Naive thymus-derived CD4-positive, alpha-beta T cell (primary cell): Measurements from ENCODE around the gene CYB5R4. TPM values are rescaled to one million over a fixed set of nuclear protein-coding genes. Genes with fewer than 3 reads are reported as not detected.

Experiments
- ATAC-seq: fragments of 150-1000 bp; cut with Tn5 transposase; 2 replicates; pipeline ENCODE4 v1.10.0; 2021; ENCODE audit warnings: mild to moderate bottlenecking, moderate library complexity
- CTCF ChIA-PET: fragments of 350-600 bp; sonication (Branson Sonifier 250); formaldehyde crosslinking; loops from one replicate; lab custom pipeline; 2021; ENCODE audit warnings: antibody characterized with exemption; lab: Charles Lee
- POLR2A ChIA-PET: fragments of 350-600 bp; sonication (Branson Sonifier 250); formaldehyde crosslinking; loops from one replicate; lab custom pipeline; 2021; ENCODE audit warnings: antibody characterized with exemption, inconsistent platforms; lab: Charles Lee
- DNase-seq, 9 donors: peaks; one replicate each; pipeline versions ENCODE4 v3.0.0 to v3.0.0-alpha.2; 2020 to 2022; ENCODE audit warnings: mixed read lengths in 1 of 9
- H3K27ac ChIP-seq: one replicate; pipeline ENCODE4 v1.7.0; 2013; ENCODE audit warnings: mild to moderate bottlenecking, low read depth, low read length, moderate library complexity
- H3K27me3 ChIP-seq, 2 donors: one replicate each; pipeline ENCODE4 v1.7.0; 2013; ENCODE audit warnings: low read length in 2 of 2, mild to moderate bottlenecking in 2 of 2, moderate library complexity in 2 of 2; ENCODE audit not compliant: control insufficient read depth in 2 of 2, insufficient read depth in 2 of 2
- H3K36me3 ChIP-seq, 3 experiments: 1 replicate in 2 of 3; 2 replicates in 1 of 3; pipeline ENCODE4 v1.7.0; 2013; ENCODE audit warnings: low read length in 3 of 3, mild to moderate bottlenecking in 3 of 3, moderate library complexity in 1 of 3; ENCODE audit not compliant: insufficient read depth in 3 of 3, control insufficient read depth in 2 of 3
- H3K4me1 ChIP-seq, 2 donors: one replicate each; pipeline ENCODE4 v1.7.0; 2013; ENCODE audit warnings: low read length in 2 of 2, mild to moderate bottlenecking in 2 of 2, moderate library complexity in 1 of 2; ENCODE audit not compliant: control insufficient read depth in 2 of 2, insufficient read depth in 2 of 2
- H3K4me3 ChIP-seq: 2 replicates; pipeline ENCODE4 v1.7.0; 2013; ENCODE audit warnings: mild to moderate bottlenecking, low read length
- H3K9me3 ChIP-seq, 3 experiments: 1 replicate in 2 of 3; 2 replicates in 1 of 3; pipeline ENCODE4 v1.7.0; 2013; ENCODE audit warnings: low read length in 3 of 3; ENCODE audit not compliant: control insufficient read depth in 2 of 3
- H3K27ac Mint-ChIP-seq, 9 donors: one replicate each; pipeline ENCODE4 v1.8.0; 2020 to 2022; ENCODE audit warnings: mixed read lengths in 9 of 9, mild to moderate bottlenecking in 8 of 9, moderate library complexity in 5 of 9, inconsistent platforms in 2 of 9
- H3K27me3 Mint-ChIP-seq, 5 donors: one replicate each; pipeline ENCODE4 v1.8.0; 2021 to 2022; ENCODE audit warnings: mixed read lengths in 5 of 5, mild to moderate bottlenecking in 1 of 5
- H3K36me3 Mint-ChIP-seq, 5 donors: one replicate each; pipeline ENCODE4 v1.8.0; 2020 to 2022; ENCODE audit warnings: mixed read lengths in 5 of 5, mild to moderate bottlenecking in 3 of 5, inconsistent platforms in 1 of 5
- H3K4me1 Mint-ChIP-seq, 7 donors: one replicate each; pipeline ENCODE4 v1.8.0; 2020 to 2022; ENCODE audit warnings: mixed read lengths in 7 of 7, mild to moderate bottlenecking in 3 of 7, inconsistent platforms in 1 of 7
- H3K4me3 Mint-ChIP-seq, 10 donors: one replicate each; pipeline ENCODE4 v1.8.0; 2020 to 2022; ENCODE audit warnings: mild to moderate bottlenecking in 10 of 10, mixed read lengths in 10 of 10, moderate library complexity in 6 of 10, inconsistent platforms in 2 of 10
- H3K9me3 Mint-ChIP-seq, 11 donors: one replicate each; pipeline ENCODE4 v1.8.0; 2020 to 2022; ENCODE audit warnings: mixed read lengths in 11 of 11, mild to moderate bottlenecking in 4 of 11, inconsistent platforms in 1 of 11, moderate library complexity in 1 of 11
- intact Hi-C, 2 donors: fragments of 100-400 bp; cut with micrococcal nuclease; formaldehyde crosslinking; loops; one replicate each; pipeline ENCODE4 v1.15.1; 2023
- polyA plus RNA-seq, 2 donors: library from polyadenylated mRNA; unstranded; fragments of 300-500 nt; fragmentation: Illumina TruSeq; gene quantifications; one replicate each; pipeline ENCODE4 v1.2.3, GENCODE V29; 2021
- total RNA-seq, 6 experiments: library from RNA in 5 of 6; stranded (reverse) in 5 of 6; gene quantifications; 1 replicate in 5 of 6; 2 replicates in 1 of 6; pipeline ENCODE4 v1.2.3 and lab custom pipeline; 2021 to 2026

The CYB5R4 gene
- total and polyA plus RNA-seq, 7 experiments from 2014 or later = 14.9 to 38.6 (median 20.0) TPM

DNA sequence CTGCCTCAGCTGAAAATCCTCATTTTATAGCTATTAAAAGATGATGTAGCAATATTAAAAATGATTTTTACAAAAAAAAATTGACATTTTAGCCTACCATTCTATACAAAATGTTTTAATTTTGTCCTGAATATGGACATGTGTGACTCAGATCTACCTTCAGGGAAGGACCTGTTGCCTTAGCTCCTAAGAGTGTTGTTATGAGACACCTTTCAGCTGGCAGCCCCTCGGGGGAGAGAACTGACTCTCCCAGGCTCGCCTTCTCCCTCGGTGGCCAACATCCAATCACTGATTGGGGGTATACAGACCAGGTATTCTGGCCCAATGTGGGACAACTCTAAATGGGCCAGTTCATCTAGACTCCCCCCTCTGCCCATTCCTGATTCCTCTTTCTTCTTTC is 141.6 kb downstream of the CYB5R4 start:
- Mint-ChIP-seq H3K9me3 (peaks cover 0 to 8% (median 0%) of the 10 kb centered on the region in 11 donors), H3K4me1 (no peaks in the 10 kb centered on the region), H3K27ac (no peak overlapping the region), H3K36me3 (peaks cover 0 to 2% (median 0%) of the 10 kb centered on the region in 5 donors), H3K4me3 (no peak overlapping the region), H3K27me3 (peaks cover 8 to 28% (median 27%) of the 10 kb centered on the region in 5 donors)
- intact Hi-C loops = no loop called here
- Histone ChIP-seq H3K9me3 (no peaks in the 10 kb centered on the region), H3K4me3 (no peak overlapping the region), H3K36me3 (no peaks in the 10 kb centered on the region), H3K27me3 (no peaks in the 10 kb centered on the region), H3K4me1 (no peaks in the 10 kb centered on the region), H3K27ac (no peak overlapping the region)
- ATAC-seq (no peak), DNase-seq (no peak)
- CTCF ChIA-PET = no interaction called here
- POLR2A ChIA-PET = no interaction called here

DNA sequence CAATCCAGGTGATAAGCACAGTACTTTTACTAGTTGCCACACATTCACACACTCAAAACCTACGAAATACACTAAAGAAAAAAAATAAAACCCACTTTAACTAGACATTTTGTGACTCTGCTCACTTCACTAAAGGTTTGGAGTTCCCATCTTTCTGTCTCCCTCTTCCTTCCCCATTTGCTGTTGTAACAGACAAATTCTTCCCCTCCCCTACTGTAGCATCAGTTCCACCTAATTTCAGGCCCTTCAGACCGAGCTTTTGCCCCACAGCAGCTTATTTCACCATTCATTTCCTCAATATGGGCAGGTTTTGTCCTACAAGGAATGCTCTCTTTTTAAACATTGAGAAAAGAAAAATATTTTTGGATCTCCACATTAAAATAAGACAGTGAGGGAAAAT is 142.7 kb downstream of the CYB5R4 start:
- Histone ChIP-seq H3K36me3 (no peaks in the 10 kb centered on the region), H3K4me3 (no peak overlapping the region), H3K4me1 (no peaks in the 10 kb centered on the region), H3K27me3 (no peaks in the 10 kb centered on the region), H3K9me3 (no peaks in the 10 kb centered on the region), H3K27ac (no peak overlapping the region)
- DNase-seq = no peak
- no peak for ATAC-seq
- intact Hi-C loops = no loop called here
- no peak overlapping the region for H3K27ac Mint-ChIP-seq
- peaks cover 0 to 2% (median 0%) of the 10 kb centered on the region in 11 donors for H3K9me3 Mint-ChIP-seq
- H3K4me3 Mint-ChIP-seq = no peak overlapping the region
- H3K4me1 Mint-ChIP-seq = no peaks in the 10 kb centered on the region
- H3K27me3 Mint-ChIP-seq = peaks cover 8 to 32% (median 28%) of the 10 kb centered on the region in 5 donors
- no peaks in the 10 kb centered on the region for H3K36me3 Mint-ChIP-seq
- CTCF ChIA-PET = no interaction called here
- POLR2A ChIA-PET = no interaction called here

GRCh38 chr6:84003131-84003530 is 143.6 kb downstream of the CYB5R4 start:
- Mint-ChIP-seq H3K4me1 (no peaks in the 10 kb centered on the region), H3K36me3 (no peaks in the 10 kb centered on the region), H3K9me3 (peaks cover 0 to 3% (median 0%) of the 10 kb centered on the region in 11 donors), H3K27me3 (peaks cover 8 to 38% (median 30%) of the 10 kb centered on the region in 5 donors), H3K27ac (no peak overlapping the region), H3K4me3 (no peak overlapping the region)
- DNase-seq (no peak), ATAC-seq (no peak)
- CTCF ChIA-PET = no interaction called here
- no peak overlapping the region for H3K4me3 ChIP-seq
- H3K4me1 ChIP-seq = no peaks in the 10 kb centered on the region
- POLR2A ChIA-PET = no interaction called here
- no peaks in the 10 kb centered on the region for H3K36me3 ChIP-seq
- H3K9me3 ChIP-seq = no peaks in the 10 kb centered on the region
- H3K27me3 ChIP-seq = no peaks in the 10 kb centered on the region
- no peak overlapping the region for H3K27ac ChIP-seq
- intact Hi-C loops = no loop called here

GRCh38 chr6:84003654-84004053 is 144.2 kb downstream of the CYB5R4 start:
- ChIA-PET POLR2A (no interaction called here), CTCF (no interaction called here)
- Histone ChIP-seq H3K4me3 (no peak overlapping the region), H3K27me3 (no peaks in the 10 kb centered on the region), H3K4me1 (no peaks in the 10 kb centered on the region), H3K27ac (no peak overlapping the region), H3K36me3 (no peaks in the 10 kb centered on the region), H3K9me3 (no peaks in the 10 kb centered on the region)
- intact Hi-C loops = no loop called here
- peaks cover 8 to 38% (median 30%) of the 10 kb centered on the region in 5 donors for H3K27me3 Mint-ChIP-seq
- H3K9me3 Mint-ChIP-seq = peaks cover 0 to 3% (median 0%) of the 10 kb centered on the region in 11 donors
- no peak for DNase-seq
- ATAC-seq = no peak
- no peak overlapping the region for H3K27ac Mint-ChIP-seq
- H3K4me3 Mint-ChIP-seq = no peak overlapping the region
- no peaks in the 10 kb centered on the region for H3K36me3 Mint-ChIP-seq
- H3K4me1 Mint-ChIP-seq = no peaks in the 10 kb centered on the region

DNA sequence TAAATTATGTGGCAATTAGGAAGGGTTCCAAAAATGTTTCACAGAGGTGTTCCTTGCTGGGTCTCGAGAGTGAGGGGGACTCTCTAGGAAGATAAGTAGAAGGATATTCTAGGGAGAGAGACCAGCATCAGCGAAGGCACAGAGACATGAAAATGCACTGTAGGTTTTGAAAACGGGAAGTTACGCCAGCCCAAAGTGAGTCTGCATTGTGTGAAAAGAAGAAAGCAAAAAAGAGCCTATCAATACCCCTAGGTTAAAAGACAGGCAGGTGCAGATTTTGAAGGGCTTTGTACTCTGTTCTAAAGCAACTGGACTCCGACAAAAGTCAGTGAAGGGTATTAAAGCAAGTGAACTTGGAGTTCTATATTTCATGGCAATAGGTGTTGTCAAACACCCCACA is 148.4 kb downstream of the CYB5R4 start:
- Mint-ChIP-seq H3K9me3 (peaks cover 0 to 3% (median 0%) of the 10 kb centered on the region in 11 donors), H3K27ac (no peak overlapping the region)
- no peak for DNase-seq

DNA sequence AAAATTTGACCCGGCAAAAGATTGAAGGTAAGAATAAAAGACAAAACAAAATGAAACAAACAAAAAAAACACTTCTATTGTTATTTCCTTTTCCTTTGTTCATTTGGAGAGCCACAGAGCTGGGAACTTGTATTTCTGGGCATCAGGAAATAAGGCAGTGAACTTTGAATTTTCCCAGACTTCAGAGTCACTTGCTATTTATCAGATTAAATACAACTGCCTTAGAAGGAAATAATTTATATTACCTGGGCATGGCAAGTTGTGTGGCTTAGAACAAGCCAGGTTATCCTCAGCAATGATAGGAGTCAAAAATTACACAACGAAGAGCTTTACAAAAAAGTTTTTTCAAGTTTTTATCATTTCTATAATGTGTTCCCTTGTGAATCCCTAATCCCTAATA is 153.9 kb downstream of the CYB5R4 start:
- intact Hi-C loops = no loop called here
- ChIA-PET POLR2A (no interaction called here), CTCF (no interaction called here)
- H3K27ac ChIP-seq = no peak overlapping the region
- no peaks in the 10 kb centered on the region for H3K4me1 ChIP-seq
- no peak overlapping the region for H3K4me3 ChIP-seq
- ATAC-seq (no peak), DNase-seq (no peak)
- H3K4me1 Mint-ChIP-seq = no peaks in the 10 kb centered on the region
- no peak overlapping the region for H3K27ac Mint-ChIP-seq
- no peaks in the 10 kb centered on the region for H3K36me3 ChIP-seq
- no peaks in the 10 kb centered on the region for H3K36me3 Mint-ChIP-seq
- H3K27me3 Mint-ChIP-seq = peaks cover 0 to 31% (median 16%) of the 10 kb centered on the region in 5 donors
- H3K4me3 Mint-ChIP-seq = no peak overlapping the region
- H3K27me3 ChIP-seq = no peaks in the 10 kb centered on the region
- no peaks in the 10 kb centered on the region for H3K9me3 Mint-ChIP-seq
- no peaks in the 10 kb centered on the region for H3K9me3 ChIP-seq

More for the DNA sequence above, 148.4 kb downstream of the CYB5R4 start:
- H3K4me1 ChIP-seq = no peaks in the 10 kb centered on the region
- no peaks in the 10 kb centered on the region for H3K36me3 ChIP-seq
- H3K36me3 Mint-ChIP-seq = no peaks in the 10 kb centered on the region
- H3K4me3 ChIP-seq = no peak overlapping the region
- H3K27ac ChIP-seq = no peak overlapping the region
- intact Hi-C loops = no loop called here
- POLR2A ChIA-PET = no interaction called here
- H3K4me1 Mint-ChIP-seq = no peaks in the 10 kb centered on the region
- no peaks in the 10 kb centered on the region for H3K9me3 ChIP-seq
- H3K4me3 Mint-ChIP-seq = no peak overlapping the region
- CTCF ChIA-PET = no interaction called here
- H3K27me3 Mint-ChIP-seq = peaks cover 3 to 49% (median 23%) of the 10 kb centered on the region in 5 donors
- H3K27me3 ChIP-seq = no peaks in the 10 kb centered on the region
- ATAC-seq = no peak

DNA sequence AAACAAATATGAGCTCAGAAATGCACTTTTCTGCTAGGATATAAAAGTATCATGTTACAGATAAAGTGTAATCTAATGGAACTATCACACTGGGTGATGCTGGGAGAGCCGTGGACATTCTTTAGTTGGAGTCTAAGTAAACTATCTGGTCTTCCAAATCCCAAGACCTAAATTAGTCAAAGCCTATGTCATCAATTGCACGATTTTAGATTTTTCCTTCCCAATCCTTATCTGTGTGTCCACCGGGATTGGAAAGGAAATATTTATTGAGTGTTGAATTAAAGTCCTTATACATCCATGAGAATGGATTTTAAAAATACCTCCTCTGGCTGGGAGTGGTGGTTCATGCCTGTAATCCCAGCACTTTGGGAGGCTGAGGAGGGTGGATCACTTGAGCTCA is 154.4 kb downstream of the CYB5R4 start:
- H3K27me3 ChIP-seq = no peaks in the 10 kb centered on the region
- H3K27ac Mint-ChIP-seq = no peak overlapping the region
- ATAC-seq (no peak), DNase-seq (no peak)
- H3K27ac ChIP-seq = no peak overlapping the region
- H3K4me1 Mint-ChIP-seq = no peaks in the 10 kb centered on the region
- H3K9me3 ChIP-seq = no peaks in the 10 kb centered on the region
- intact Hi-C loops = no loop called here
- no peaks in the 10 kb centered on the region for H3K9me3 Mint-ChIP-seq
- H3K4me3 Mint-ChIP-seq = no peak overlapping the region
- H3K27me3 Mint-ChIP-seq = peaks cover 0 to 30% (median 16%) of the 10 kb centered on the region in 5 donors
- H3K4me1 ChIP-seq = no peaks in the 10 kb centered on the region
- CTCF ChIA-PET = no interaction called here
- H3K36me3 Mint-ChIP-seq = no peaks in the 10 kb centered on the region
- POLR2A ChIA-PET = no interaction called here
- H3K36me3 ChIP-seq = no peaks in the 10 kb centered on the region
- H3K4me3 ChIP-seq = no peak overlapping the region
